Ramos (cell line): Measurements from ENCODE around the gene ZNF177.

ENCODE experiments used
- in situ Hi-C: fragments of 300-500 bp; cut with MboI; formaldehyde crosslinking; loops from one replicate; pipeline ENCODE4 v1.14.3; 2022; ENCODE audit warnings: low sequenced_read_pairs; ENCODE audit not compliant: unreplicated experiment

ZNF177 gene

GRCh38 chr19:9413240-9413954 is 50.6 kb downstream of the ZNF177 start:
- in situ Hi-C loops: no loop called here

- in situ Hi-C loops: no loop called here
Observed at GRCh38 chr19:9427941-9428340, 65.1 kb downstream of the ZNF177 start.

GRCh38 chr19:9430444-9430843 is 67.6 kb downstream of the ZNF177 start:
- in situ Hi-C loops: no loop called here

- in situ Hi-C loops: no loop called here
Observed at GRCh38 chr19:9431475-9431874, 68.7 kb downstream of the ZNF177 start.
